Stimulated activated CD8-positive, alpha-beta memory T cell treated with anti-CD3 and anti-CD28 coated beads, Interleukin-7, amount 100 ng/mL, for 48 hours (primary cell): ENCODE data around the gene CD244.

Experiments
- DNase-seq, 2 donors: peaks; one replicate each; pipeline ENCODE4 v3.0.0-alpha.2; 2020; ENCODE audit warnings: low read depth in 1 of 2; ENCODE audit errors: extremely low read depth in 1 of 2

Gene CD244

DNA sequence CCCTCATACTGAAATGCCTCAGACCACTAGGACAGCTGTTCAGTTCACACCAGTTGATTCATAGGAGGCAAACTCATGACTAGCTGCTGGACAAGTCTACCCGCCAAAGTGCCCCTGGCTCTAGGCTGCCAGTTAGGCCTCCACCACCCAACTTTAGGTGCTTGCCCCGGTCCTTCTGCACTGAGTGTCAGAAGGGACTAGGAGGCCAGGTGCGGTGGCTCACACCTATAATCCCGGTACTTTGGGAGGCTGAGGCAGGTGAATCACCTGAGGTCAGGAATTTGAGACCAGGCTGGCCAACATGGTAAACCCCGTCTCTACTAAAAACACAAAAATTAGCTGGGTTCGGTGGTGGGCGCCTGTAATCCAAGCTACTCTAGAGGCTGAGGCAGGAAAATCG is 47.8 kb downstream of the CD244 start:
- DNase-seq = no peak

DNA sequence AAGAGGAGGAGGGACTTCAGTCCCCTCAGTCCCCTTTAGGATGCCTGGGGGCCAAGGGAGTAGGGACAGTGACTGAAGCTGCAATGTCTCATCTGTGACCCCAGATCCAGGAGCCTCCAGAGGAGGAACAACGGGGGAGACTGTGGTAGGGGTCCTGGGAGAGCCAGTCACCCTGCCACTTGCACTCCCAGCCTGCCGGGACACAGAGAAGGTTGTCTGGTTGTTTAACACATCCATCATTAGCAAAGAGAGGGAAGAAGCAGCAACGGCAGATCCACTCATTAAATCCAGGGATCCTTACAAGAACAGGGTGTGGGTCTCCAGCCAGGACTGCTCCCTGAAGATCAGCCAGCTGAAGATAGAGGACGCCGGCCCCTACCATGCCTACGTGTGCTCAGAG is 48.4 kb downstream of the CD244 start:
- DNase-seq = no peak

DNA sequence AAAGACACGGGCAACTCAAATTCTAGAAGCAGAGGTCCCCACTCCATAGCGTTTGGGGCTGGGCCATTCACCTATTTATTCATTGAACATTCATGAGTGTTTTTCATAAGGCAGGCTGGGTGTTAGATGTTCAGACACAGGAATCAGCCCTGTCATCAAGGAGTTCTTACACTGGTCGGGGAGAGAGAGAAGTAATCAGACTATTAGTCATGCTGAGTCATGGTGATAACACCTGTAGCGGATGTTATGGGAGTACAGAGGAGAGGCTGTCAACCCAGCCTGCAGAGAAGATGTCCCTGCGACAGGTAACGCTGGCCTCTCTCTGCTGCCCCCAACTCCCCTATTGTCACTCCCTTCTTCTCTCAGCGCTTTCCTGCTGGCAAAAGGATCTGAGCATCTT is 49.5 kb downstream of the CD244 start:
- DNase-seq = no peak

DNA sequence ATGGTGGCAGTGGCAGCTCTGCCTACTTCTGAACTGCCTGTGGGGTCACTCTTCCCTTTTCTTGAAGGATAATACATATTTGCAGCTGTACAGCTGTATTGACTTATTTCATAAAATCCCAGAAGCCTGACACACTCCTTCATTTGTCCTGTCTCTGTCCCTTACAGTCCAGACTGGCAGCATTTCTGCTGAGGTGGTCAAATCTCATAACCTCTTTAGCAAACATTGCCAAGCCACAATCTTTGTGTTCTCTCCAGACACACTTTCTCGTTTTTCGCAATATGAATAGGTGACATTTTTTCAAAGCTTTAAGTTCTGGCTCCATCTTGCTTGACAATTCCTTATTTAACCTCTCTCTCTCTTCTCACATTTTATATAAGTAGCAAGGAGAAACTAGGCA is 51.5 kb downstream of the CD244 start:
- no peak for DNase-seq

DNA sequence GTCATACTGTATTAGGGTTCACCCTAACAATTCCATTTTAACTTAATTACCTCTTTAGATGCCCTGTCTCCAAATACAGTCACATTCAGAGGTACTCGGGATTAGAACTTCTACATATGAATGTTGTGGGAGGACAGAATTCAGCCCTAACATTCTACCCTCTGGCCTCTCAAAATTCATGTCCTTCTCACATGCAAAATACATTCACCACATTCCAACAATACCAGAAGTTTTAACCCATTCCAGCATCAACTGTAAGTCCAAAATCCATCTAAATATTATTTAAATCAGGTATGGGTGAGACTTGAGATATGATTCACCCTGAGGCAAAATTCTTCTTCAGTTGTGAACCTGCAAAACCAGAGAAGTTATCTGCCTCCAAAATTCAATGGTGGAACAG is 52.2 kb downstream of the CD244 start:
- no peak for DNase-seq

DNA sequence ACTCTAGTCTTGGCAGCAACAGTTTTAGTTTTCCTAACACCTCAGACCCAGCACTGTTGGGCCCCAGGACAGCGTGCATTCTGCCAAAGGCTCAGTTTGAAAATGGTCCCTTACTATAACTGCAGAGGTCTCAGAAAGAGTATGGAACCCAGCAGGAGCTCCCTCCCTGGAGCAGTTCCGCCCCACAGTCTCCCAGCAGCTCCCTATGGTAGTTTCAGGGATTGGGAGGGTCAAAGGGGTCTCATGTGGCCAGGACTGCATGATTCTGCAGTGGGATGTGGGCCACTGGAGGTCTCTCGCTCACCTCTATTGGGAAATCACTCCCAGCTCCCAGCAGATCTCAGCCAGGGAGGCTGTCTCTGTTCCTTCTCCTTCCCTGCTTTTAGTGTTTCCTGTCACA is 54.4 kb downstream of the CD244 start:
- DNase-seq = no peak

DNA sequence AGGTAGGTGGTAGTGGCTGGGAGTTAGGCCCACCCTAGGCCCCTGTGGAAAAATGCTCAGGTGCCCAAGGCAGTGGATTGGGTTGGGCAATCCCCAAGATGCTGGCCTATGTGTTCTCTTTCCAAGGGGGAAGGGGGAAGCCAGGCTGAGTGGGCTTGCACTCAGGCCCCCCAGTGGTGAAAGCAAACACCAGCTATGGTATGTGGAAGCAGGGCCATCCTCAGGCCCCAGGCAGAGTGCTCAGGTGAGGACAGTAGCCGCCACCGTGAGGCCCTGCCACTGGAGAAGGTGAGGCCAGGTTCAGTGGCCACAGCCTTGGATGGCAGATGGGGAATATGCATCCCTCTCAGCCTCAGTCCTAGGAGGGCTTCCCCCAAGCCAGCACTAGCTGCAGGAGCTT is 54.9 kb downstream of the CD244 start:
- no peak for DNase-seq

DNA sequence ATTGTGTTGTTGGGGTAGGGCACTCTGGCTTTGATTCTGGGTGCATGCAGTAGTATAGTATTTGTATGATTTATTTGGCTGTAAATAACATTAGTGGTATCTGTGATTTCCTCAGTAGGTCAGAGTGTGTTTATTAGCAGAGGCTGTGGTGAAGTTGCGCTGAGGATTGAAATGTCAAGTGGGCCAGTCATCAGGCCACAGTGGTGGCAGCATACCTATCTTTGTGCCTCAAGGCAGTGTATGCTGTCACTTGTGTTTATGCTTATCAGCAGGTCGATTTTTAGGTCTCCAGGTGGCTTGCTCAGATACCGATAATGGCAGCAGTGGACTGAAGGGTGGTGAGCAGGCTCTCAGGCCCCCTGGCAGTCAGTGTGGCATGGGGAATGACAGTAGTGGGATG is 55.4 kb downstream of the CD244 start:
- no peak for DNase-seq

DNA sequence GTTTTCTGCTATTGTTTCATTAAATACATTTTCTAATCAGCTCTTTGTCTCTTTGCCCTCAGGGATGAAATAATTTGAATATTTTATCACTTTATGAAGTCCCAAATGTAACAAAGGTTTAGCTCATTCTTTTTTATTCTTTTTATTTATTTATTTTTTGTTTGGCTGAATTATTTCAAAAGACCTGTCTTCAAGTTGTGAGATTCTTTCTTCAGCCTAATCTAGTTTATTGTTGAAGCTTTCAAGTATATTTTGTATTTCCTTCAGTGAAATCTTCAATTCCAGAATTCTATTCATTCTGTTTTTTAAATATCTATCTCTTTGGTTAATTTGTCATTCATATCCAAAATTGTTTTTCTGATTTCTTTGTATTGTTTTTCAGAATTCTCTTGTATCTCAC is 55.9 kb downstream of the CD244 start:
- no peak for DNase-seq

DNA sequence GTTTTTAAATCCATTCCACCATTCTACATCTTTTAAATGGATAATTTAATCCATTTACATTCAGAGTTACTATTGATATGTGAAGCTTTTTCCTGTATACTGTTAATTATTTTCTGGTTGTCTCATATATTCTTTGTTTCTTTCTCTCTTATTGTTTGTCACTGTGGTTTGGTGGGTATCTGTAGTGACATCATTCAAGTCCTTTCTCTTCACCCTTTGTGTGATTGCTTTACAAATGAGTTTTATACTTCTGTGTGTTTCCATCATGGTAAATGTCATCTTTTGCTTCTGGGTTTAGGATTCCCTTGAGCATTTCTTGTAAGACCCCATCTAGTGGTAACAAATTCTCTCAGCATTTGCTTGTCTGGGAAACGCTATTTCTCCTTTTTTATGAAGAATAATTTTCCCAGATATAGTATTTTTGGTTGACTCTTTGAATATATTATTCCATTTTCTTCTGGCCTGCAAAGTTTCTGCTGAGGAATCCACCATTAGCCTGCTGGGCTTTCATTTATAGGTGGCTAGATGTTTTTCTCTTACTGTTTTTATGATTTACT is 56.5 kb downstream of the CD244 start:
- DNase-seq = no peak

DNA sequence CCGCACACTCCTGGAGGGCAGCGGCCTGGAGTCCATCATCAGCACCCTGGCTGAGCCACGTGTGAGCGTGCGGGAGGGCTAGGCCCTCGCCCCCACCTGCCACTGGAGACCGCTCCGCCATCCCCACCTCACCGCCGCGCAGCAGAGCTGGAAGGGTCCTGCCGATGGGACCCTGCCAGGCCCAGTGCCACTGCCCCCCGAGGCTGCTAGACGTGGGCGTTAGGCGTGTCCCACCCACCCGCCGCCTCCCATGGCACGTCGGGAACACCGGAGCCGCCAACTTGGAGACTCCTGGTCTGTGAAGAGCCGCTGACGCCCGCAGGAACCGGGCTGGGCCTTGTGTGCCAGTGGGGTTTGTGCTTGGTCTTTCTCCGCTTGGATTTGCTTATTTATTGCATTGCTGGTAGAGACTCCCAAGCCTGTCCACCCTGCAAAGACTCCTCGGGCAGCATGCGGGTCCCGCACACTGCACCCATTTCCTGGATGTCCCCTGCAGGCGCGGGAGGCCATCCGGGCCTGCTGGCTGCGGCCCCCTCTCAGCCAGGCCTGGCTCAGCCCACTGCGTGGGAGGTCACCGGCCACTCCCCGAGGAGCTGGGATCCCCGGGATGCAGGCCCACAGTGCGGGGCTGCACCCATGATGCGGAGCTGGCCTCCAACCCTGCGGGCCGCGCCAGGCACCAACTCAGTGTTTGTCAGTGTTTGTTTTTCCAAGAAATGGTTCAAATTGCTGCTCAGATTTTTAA is 60.7 kb downstream of the CD244 start:
- no peak for DNase-seq

DNA sequence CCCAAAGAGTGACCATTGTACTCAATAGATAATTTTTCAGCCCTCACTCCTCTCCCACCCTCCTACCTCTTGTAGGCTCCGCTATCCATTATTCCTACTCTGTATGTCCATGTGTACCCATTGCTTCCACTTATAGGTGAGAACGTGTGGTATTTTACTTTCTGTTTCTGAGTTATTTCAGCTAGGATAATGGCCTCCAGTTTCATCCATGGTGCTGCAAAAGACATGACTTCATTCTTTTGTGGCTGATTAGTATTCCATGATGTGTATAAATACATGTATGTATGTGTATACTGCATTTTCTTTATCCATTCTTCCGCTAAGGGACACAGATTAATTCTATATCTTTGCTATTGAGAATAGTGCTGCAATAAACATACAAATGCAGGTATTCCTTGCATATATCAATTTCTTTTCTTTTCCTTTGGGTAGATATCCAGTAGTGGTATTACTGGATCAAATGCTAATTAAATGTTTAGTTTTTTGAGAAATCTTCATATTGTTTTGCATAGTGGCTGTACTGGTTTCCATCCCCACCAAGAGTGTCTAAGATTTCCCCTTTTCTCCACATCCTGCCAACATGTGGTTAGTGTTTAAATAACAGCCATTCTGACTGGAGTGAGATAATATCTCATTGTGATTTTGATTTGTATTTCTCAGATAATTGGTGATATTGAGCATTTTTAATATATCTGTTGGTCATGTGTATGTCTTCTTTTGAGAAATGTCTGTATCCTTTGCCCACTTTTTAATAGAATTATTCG is 61.9 kb downstream of the CD244 start:
- no peak for DNase-seq

DNA sequence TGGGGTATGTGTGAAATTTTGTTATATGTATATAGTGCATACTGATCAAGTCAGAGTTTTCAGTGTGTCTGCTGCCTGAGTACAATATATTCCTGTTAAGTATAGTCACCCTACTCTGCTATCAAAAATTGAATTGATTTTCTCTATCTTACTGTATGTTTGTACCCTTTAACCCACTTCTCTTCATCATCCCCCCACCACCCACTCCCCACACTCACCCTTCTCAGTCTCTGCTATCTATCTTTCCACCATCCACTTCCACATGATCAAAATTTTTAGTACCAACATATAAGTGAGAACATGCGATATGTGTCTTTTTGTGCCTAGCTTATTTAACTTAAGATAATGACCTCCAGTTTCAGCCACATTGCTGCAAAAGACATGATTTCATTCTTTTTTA is 62.5 kb downstream of the CD244 start:
- DNase-seq = no peak

DNA sequence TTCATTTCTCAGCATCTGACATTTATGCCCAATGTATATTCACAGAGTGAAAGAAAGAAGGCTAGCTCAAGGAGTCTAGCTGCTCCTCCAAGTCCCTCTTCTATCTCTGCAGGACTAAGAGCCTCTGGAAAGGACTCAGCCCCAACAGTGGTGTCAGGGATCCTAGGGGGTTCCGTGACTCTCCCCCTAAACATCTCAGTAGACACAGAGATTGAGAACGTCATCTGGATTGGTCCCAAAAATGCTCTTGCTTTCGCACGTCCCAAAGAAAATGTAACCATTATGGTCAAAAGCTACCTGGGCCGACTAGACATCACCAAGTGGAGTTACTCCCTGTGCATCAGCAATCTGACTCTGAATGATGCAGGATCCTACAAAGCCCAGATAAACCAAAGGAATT is 63.0 kb downstream of the CD244 start:
- no peak for DNase-seq

DNA sequence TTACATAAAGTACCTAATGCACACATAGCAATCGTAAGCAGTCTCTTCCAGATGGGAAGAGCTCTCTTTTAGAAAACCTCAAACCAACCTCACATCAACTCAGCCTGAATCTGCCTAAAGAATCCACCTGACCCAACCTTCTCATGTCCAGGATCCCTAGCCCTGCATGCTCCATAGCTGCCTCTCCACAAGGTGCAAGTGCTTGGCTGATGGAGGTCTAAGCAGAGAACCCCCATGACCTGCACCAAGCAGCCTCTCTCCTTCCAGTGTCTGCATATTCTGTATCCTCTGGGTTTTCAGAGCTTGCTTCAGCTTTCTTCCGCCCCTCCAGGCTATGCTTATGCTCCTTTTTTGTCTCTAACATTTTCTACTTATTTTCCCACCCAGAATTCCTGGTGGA is 64.2 kb downstream of the CD244 start:
- no peak for DNase-seq

DNA sequence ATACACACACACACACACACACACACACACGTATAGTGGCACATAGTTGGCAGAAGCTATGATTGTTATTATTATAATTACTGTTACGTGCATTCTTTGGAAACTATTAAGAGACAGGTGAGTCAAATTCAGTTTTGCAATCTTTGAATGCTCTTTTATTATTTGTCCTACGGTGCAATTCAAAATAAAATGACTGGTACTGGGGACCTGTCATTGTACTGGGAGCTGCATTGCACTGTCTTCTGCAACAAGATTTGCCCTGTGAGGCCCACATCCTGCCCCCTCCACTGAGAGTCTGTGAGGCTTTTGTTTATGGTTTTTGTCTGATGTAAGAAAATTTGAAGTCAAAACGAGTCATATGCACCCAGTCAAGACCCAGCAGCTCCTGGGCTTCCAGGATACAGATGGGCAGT is 64.8 kb downstream of the CD244 start:
- DNase-seq = peak in 1 of 2 donors; percentile 35

DNA sequence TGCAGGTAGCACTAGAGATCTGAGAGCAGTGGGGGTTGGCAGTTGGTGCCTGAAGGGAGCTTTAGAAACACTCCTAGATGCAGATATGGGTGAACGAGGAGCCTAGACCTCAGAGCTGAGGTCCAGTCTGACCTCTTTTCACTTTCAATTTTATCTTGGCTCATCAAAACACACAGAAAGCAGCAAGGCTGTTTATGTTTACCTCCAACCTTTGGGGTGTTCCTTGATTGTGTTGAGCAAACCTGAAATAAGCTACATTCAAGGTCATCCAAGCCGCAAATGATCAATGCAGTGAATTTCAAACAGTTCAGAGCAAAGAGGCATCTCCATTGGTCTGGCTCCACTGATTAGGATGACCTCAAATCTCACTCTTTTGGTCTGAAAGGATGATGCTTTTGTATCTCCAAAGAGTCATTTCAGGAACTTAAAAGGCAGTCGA is 65.4 kb downstream of the CD244 start:
- no peak for DNase-seq

DNA sequence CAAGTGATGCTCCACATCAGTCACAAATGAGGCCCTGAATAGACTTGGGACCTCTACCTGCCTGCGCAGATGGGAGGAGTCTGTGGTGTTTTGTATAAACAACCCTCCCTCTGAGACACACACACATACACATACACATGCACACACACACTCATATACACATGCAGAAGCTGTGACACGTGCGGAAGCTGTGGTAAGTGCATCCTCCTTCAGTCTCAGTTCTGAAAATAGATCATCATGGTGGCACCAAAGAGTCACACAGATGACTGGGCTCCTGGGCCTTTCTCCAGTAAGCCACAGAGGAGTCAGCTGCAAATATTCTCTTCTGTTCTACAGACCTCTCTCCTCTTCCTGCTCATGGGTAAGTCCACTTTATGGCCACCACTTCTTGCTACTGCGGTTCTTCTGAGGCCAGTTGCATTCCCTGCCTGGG is 66.7 kb downstream of the CD244 start, which contains the start of gene LY9:
TSS of gene LY9 (plus strand) at position 224 of the 433 bp plus-strand sequence. CDS start at position 238, 14 bp downstream.
- DNase-seq = peak; percentile 40 to 74

DNA sequence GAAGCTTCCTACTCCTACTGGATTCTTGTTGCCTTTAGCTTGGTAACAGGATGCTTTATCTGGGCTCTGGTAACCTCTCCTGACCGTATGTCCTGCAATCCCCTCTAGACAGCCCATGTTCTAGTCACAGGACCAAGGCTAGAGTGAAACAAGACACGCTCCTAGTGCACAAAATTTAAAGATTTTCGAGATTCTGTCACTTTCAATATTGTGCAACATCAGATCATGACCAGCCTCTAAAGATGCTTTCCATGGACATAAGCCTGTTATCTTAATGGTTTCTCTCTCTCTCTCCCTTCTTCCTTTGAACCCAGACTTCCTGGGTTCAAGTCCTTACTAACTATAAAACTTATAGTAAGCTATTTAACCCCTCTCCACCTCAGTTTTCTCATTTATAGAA is 68.3 kb downstream of the CD244 start:
- no peak for DNase-seq

DNA sequence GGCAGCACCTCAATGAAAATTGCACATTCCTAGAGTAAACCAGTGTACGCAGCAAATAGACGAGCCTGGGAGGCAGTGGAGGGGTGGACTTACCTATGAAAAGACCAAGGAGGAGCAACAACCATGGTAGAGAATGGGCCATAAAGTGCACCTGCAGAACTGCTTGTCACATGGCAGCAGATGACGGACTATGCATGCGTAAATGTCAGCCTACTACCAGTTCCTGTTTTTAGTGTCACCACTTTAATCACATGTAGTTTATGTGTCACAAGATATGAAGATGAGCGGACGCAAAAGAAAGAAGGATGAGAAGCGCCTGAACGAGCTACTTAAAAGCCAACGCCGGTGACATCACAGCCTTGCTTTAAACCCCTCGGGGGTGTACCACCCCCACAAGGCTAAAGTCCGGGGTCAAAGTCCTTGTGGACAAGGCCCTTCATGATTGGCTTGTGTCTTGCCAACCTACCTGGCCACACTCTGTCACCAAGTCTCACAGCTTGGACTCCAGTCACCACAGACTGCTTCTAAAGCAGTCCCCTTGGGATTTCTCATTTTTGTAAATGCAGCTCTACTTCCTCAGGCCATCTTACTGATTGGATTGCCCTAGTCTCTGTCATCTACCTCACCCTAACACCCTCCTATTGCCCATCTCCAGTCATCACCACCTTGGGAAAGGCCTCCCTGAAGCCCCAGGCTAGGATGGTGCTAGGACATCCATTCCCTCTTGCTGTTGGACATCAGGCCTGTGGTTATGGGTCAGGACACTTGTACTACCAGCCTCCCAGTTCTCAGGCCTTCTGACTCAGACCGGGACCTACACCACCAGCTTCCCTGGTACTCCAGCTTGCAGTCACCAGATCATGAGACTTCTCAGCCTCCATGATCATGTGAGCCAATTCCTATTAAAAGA is 72.7 kb downstream of the CD244 start:
- DNase-seq = no peak
